Measurements from ENCODE around the gene KLHL41.

Gene KLHL41

DNA sequence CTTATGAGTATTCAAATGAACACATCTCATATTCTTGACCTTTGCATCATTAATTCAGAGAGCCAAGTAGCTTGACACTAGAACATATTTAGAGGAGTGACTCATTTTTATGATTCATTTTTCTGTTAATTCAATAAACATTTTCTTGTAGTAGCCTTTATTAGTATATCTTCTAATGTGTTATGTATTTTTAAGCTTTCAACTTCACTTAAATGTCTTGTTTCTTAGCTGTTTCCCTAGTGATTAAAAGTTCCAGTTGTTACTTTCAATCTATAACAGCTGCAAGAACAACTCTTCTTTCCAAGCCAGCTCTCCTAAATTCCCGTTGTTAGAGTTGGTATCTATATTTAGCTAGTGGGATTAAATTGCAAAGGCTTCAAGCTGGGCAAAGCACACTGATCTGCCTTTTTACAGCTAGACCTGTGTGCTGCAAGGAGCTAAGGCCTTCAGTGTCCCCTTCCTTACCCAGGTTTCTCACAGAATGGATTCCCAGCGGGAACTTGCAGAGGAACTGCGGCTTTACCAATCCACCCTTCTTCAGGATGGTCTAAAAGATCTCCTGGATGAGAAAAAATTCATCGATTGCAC lies at the start of gene KLHL41:
KLHL41 (plus strand) TSS at position 405 of the 588 bp plus-strand sequence; CDS start at position 482, 77 bp downstream.
- Histone ChIP-seq H2AFZ (ENCODE audit: low read length, unreplicated experiment) (peak within 1 kb of the TSS; percentile 13), H3K4me1 (ENCODE audit: control insufficient read depth, insufficient read depth, low read length, unreplicated experiment) (peaks cover 23% of the 10 kb centered on the region), H3K79me2 (ENCODE audit: control insufficient read depth, insufficient read depth, low read length, unreplicated experiment) (no peaks in the 10 kb centered on the region), H3K27me3 (ENCODE audit: insufficient read depth, low read length) (no peaks in the 10 kb centered on the region), H3K4me3 (ENCODE audit: low read depth, low read length) (no peak within 1 kb of the TSS), H3K27ac (ENCODE audit: low read depth, low read length) (no peak within 1 kb of the TSS), H3K36me3 (ENCODE audit: insufficient read depth, low read length) (peaks cover 2% of the 10 kb centered on the region; the same call in 1 of the 2 replicates)

DNA sequence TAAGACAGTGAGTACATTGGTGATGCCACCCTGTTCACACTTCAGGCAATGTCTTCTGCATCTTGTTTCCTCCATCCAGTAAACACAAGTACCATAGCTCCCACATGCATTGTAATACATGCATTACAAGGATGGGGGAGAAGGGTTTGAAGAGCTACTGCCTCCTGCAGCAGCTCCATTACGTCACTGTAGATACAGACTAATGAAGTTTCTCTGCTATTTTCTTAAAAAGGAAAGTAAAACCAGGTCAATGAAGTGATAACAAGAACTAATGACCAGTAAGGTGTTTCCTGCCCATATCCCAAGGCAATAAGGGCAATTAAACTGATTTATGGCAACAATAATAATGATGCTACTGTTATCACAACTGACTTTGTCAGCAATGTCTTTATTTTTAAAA lies 48.4 kb upstream of the KLHL41 start:
- Histone ChIP-seq H3K79me2 (ENCODE audit: control insufficient read depth, insufficient read depth, low read length, unreplicated experiment) (no peaks in the 10 kb centered on the region), H3K4me3 (ENCODE audit: low read depth, low read length) (no peak overlapping the region), H3K4me1 (ENCODE audit: control insufficient read depth, insufficient read depth, low read length, unreplicated experiment) (peaks cover 21% of the 10 kb centered on the region), H3K27ac (ENCODE audit: low read depth, low read length) (no peak overlapping the region), H3K36me3 (ENCODE audit: insufficient read depth, low read length) (no peaks in the 10 kb centered on the region), H2AFZ (ENCODE audit: low read length, unreplicated experiment) (no peak overlapping the region), H3K27me3 (ENCODE audit: insufficient read depth, low read length) (no peaks in the 10 kb centered on the region)

DNA sequence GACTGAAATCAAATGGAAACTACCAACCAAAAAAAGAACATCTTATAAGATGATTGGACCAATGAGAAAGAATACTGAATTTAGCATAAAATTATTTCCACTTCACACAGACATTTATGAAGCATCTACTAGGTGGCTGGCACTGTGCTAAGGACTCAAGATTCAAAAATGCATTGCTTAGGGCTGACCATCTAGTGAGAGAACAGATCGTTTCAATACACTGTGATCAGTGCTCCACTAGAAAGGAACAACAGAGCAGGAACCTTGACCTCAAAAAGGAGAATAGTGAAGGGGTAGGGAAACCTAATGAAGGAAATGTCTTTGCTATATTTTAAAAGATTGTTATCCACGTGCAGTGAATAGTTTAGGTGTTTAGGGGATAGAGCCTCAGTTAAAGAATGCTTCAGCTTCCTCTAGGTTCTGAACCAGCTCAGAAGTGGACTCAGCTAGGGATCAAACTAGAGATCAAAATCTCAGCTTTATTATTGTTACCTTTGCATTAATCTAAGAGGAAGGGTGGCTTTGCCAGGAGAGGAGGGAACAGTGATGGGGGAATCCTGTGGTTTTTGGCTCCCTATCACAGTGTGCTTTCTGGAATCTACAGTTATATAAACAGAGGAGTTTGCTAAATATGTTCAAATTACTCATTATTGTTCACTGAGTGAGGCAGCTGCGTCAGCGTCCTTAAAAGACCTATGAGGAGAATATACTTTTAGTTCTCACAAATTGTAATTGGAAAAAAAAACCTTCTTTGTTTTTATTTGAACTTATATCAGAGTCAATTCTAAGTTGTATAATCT lies 46.4 kb upstream of the KLHL41 start:
- Histone ChIP-seq H3K79me2 (ENCODE audit: control insufficient read depth, insufficient read depth, low read length, unreplicated experiment) (no peaks in the 10 kb centered on the region), H3K4me3 (ENCODE audit: low read depth, low read length) (peak overlapping the region; percentile 43), H3K27ac (ENCODE audit: low read depth, low read length) (peak overlapping the region; percentile 89), H3K27me3 (ENCODE audit: insufficient read depth, low read length) (no peaks in the 10 kb centered on the region), H3K36me3 (ENCODE audit: insufficient read depth, low read length) (no peaks in the 10 kb centered on the region), H3K4me1 (ENCODE audit: control insufficient read depth, insufficient read depth, low read length, unreplicated experiment) (peaks cover 21% of the 10 kb centered on the region), H2AFZ (ENCODE audit: low read length, unreplicated experiment) (peak overlapping the region; percentile 55)

DNA sequence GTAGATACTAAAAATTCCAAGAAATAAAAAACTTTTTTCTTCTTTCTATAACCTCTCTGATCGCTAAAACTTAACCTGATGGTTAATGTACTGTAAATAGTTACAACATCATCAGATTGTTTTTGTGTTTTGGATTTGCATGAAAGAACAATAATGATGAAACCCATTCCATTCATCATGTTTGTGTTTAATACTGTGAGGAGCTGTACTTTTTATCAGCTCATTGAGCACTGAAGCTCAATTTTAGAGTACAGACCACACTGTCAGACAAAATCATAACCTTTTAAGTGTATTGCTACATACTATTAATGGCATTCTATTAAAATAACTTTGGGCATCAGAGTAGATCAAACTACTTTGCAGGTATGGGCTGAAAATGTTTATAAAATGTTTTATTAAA lies 45.0 kb upstream of the KLHL41 start:
- Histone ChIP-seq H3K4me3 (ENCODE audit: low read depth, low read length) (no peak overlapping the region), H2AFZ (ENCODE audit: low read length, unreplicated experiment) (peak overlapping the region; percentile 40), H3K79me2 (ENCODE audit: control insufficient read depth, insufficient read depth, low read length, unreplicated experiment) (no peaks in the 10 kb centered on the region), H3K27me3 (ENCODE audit: insufficient read depth, low read length) (no peaks in the 10 kb centered on the region), H3K36me3 (ENCODE audit: insufficient read depth, low read length) (no peaks in the 10 kb centered on the region), H3K27ac (ENCODE audit: low read depth, low read length) (peak overlapping the region; percentile 89), H3K4me1 (ENCODE audit: control insufficient read depth, insufficient read depth, low read length, unreplicated experiment) (peaks cover 21% of the 10 kb centered on the region)

DNA sequence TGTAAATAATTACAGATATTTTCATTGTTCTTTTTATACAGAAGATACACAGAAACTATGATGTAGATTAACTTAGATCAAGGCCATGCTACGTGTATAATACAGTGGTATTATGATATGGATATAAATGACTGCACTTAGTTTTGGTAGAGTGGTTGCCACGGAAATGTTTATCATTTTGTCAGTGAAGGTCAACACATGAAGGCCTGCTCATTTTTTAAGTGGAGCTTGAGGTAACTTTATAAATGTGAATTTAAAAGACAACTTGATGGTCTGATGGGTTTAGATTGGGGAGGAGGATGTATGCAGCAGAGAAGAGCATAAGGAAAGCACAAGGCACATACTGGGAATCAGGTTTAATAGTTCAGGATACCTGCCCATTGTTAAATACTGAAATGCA lies 44.6 kb upstream of the KLHL41 start:
- Histone ChIP-seq H3K27me3 (ENCODE audit: insufficient read depth, low read length) (no peaks in the 10 kb centered on the region), H3K27ac (ENCODE audit: low read depth, low read length) (peak overlapping the region; percentile 89), H3K79me2 (ENCODE audit: control insufficient read depth, insufficient read depth, low read length, unreplicated experiment) (no peaks in the 10 kb centered on the region), H2AFZ (ENCODE audit: low read length, unreplicated experiment) (no peak overlapping the region), H3K36me3 (ENCODE audit: insufficient read depth, low read length) (no peaks in the 10 kb centered on the region), H3K4me3 (ENCODE audit: low read depth, low read length) (no peak overlapping the region), H3K4me1 (ENCODE audit: control insufficient read depth, insufficient read depth, low read length, unreplicated experiment) (peaks cover 21% of the 10 kb centered on the region)

DNA sequence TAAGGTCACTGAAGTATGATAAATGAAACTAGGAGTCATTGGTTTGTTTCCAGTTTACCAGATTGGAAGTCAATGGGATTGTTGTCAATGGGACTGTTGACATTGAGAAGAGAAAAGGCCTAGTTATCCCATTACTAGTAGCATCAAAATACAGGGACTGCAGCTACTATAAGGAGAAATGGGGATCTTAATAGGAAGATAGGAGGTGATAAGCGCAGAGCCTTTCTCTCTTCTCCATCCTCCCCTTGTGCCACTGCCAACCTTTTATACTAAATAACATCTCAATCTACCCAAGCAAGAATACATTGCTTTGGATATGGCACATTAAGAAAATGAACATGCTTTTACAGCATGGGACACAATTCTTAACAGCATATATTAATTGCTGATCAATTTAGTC lies 40.7 kb upstream of the KLHL41 start:
- H3K36me3 ChIP-seq (ENCODE audit: insufficient read depth, low read length) = no peaks in the 10 kb centered on the region
- peak overlapping the region; percentile 42 for H2AFZ ChIP-seq (ENCODE audit: low read length, unreplicated experiment)
- no peak overlapping the region for H3K27ac ChIP-seq (ENCODE audit: low read depth, low read length)

DNA sequence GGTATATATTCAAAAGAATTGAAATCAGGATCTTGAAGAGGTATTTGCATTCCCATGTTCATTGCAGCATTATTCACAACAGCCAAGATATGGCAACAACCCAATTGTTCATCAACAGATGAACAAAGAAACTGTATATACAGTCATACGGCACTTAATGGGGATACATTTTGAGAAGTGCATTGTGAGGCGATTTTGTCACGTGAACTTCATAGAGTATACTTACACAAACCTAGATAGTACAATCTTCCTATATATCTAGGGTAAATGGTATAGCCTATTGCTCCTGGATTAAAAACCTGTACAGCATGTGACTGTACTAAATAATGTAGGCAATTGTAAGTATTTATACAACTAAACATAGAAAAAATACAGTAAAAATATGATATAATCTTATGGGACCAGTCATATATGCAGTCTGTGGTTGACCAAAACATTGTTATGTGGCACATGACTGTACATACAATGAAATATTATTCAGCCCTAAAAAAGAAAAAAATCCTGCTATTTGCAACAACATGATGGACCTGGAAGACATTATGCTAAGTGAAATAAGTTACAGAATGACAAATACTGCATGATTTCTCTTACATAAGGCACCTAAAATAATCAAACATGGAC lies 39.4 kb upstream of the KLHL41 start:
- Histone ChIP-seq H3K4me1 (ENCODE audit: control insufficient read depth, insufficient read depth, low read length, unreplicated experiment) (no peaks in the 10 kb centered on the region), H3K27me3 (ENCODE audit: insufficient read depth, low read length) (no peaks in the 10 kb centered on the region), H3K79me2 (ENCODE audit: control insufficient read depth, insufficient read depth, low read length, unreplicated experiment) (no peaks in the 10 kb centered on the region), H3K36me3 (ENCODE audit: insufficient read depth, low read length) (no peaks in the 10 kb centered on the region), H2AFZ (ENCODE audit: low read length, unreplicated experiment) (no peak overlapping the region), H3K27ac (ENCODE audit: low read depth, low read length) (no peak overlapping the region), H3K4me3 (ENCODE audit: low read depth, low read length) (no peak overlapping the region)

More for the DNA sequence above, 40.7 kb upstream of the KLHL41 start:
- Histone ChIP-seq H3K4me1 (ENCODE audit: control insufficient read depth, insufficient read depth, low read length, unreplicated experiment) (peaks cover 8% of the 10 kb centered on the region), H3K4me3 (ENCODE audit: low read depth, low read length) (no peak overlapping the region), H3K79me2 (ENCODE audit: control insufficient read depth, insufficient read depth, low read length, unreplicated experiment) (no peaks in the 10 kb centered on the region), H3K27me3 (ENCODE audit: insufficient read depth, low read length) (no peaks in the 10 kb centered on the region)

DNA sequence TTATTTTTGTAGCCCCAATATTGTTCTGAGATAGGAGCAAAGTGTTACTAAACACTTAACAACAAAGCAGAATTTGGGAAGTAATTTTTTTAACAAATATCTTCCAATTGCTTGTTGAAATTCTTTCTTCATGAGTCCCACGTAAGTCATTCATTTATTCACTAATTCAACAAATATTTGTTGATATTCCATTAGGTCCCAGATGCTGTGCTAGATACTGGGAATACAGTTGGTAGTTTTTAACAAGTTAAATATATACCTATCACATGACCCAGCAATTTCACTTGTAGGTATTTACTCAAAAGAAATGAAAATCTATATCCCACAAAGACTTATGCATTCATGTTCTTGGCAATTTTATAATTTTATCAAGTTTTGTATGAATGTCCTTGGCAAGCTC lies 37.3 kb upstream of the KLHL41 start:
- H2AFZ ChIP-seq (ENCODE audit: low read length, unreplicated experiment) = no peak overlapping the region
- no peak overlapping the region for H3K27ac ChIP-seq (ENCODE audit: low read depth, low read length)
- no peaks in the 10 kb centered on the region for H3K36me3 ChIP-seq (ENCODE audit: insufficient read depth, low read length)
- no peaks in the 10 kb centered on the region for H3K27me3 ChIP-seq (ENCODE audit: insufficient read depth, low read length)
- H3K4me3 ChIP-seq (ENCODE audit: low read depth, low read length) = no peak overlapping the region
- no peaks in the 10 kb centered on the region for H3K79me2 ChIP-seq (ENCODE audit: control insufficient read depth, insufficient read depth, low read length, unreplicated experiment)
- H3K4me1 ChIP-seq (ENCODE audit: control insufficient read depth, insufficient read depth, low read length, unreplicated experiment) = no peaks in the 10 kb centered on the region

DNA sequence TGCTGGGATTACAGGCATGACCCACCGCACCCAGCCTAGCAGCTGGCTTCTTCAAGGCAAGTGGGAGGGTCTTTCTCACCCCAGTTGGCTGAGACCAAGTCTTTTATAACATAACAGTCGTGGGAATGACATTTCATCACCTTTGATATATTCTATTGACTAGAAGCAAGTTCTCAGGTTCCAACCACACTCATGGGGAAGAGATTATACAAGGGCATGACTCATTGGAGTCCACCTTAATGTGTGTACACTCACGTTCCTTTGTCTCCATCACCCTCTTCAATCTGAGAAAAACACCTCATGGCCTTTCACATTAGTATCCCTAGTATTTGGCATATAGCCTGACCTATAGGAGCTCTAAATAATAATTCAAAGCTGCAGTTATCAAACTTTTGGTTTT lies 33.0 kb upstream of the KLHL41 start:
- Histone ChIP-seq H3K4me3 (ENCODE audit: low read depth, low read length) (no peak overlapping the region), H3K36me3 (ENCODE audit: insufficient read depth, low read length) (no peaks in the 10 kb centered on the region)

DNA sequence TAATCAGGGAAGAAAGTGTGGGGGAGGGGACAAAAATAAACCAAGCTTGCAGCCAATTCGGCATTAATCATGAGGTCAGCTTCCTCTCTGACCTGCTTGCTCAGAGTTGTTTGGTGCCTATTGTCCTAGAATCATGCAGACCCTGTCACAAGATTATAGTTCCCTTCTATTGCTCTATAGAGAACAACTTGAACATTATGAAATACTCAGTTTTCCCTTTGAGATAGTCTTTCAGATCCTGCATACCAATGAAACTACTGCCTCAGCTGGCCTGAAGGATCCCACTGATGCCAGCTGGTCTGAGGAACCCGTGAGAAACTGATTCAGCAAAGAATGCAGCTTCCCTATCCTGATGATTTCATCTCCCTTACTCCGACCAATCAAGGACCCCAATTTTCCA lies 31.2 kb upstream of the KLHL41 start:
- Histone ChIP-seq H3K4me3 (ENCODE audit: low read depth, low read length) (0 out of 2 replicates have a peak overlapping the region, but pooled peaks have one; percentile 88), H3K4me1 (ENCODE audit: control insufficient read depth, insufficient read depth, low read length, unreplicated experiment) (peaks cover 8% of the 10 kb centered on the region), H3K79me2 (ENCODE audit: control insufficient read depth, insufficient read depth, low read length, unreplicated experiment) (peaks cover 3% of the 10 kb centered on the region), H3K36me3 (ENCODE audit: insufficient read depth, low read length) (no peaks in the 10 kb centered on the region), H3K27me3 (ENCODE audit: insufficient read depth, low read length) (no peaks in the 10 kb centered on the region), H3K27ac (ENCODE audit: low read depth, low read length) (peak overlapping the region; percentile 46; the same call in 1 of the 2 replicates), H2AFZ (ENCODE audit: low read length, unreplicated experiment) (no peak overlapping the region)

More for the DNA sequence above, 33.0 kb upstream of the KLHL41 start:
- H3K4me1 ChIP-seq (ENCODE audit: control insufficient read depth, insufficient read depth, low read length, unreplicated experiment) = peaks cover 8% of the 10 kb centered on the region
- no peak overlapping the region for H3K27ac ChIP-seq (ENCODE audit: low read depth, low read length)
- peaks cover 3% of the 10 kb centered on the region for H3K79me2 ChIP-seq (ENCODE audit: control insufficient read depth, insufficient read depth, low read length, unreplicated experiment)
- H2AFZ ChIP-seq (ENCODE audit: low read length, unreplicated experiment) = no peak overlapping the region
- H3K27me3 ChIP-seq (ENCODE audit: insufficient read depth, low read length) = no peaks in the 10 kb centered on the region
